WTC11 (cell line): Measurements from ENCODE around the gene CACNA2D1.

Source experiments
- ATF2 ChIP-seq: sonication (generic); formaldehyde crosslinking; IDR thresholded peaks from 2 replicates; pipeline ENCODE4 v1.8.1; 2022; ENCODE audit warnings: low read depth, missing genetic modification reagents, borderline replicate concordance
- FOXJ3 ChIP-seq: sonication (generic); formaldehyde crosslinking; IDR thresholded peaks from 2 replicates; pipeline ENCODE4 v1.9.0; 2021; ENCODE audit warnings: missing genetic modification reagents, mild to moderate bottlenecking, borderline replicate concordance
- JUN ChIP-seq: sonication (generic); formaldehyde crosslinking; IDR thresholded peaks from 2 replicates; pipeline ENCODE4 v1.8.0; 2023; ENCODE audit warnings: mild to moderate bottlenecking, missing genetic modification reagents
- NFE2L1 ChIP-seq: sonication (generic); formaldehyde crosslinking; IDR thresholded peaks from 2 replicates; pipeline ENCODE4 v1.8.1; 2023; ENCODE audit warnings: missing genetic modification reagents
- NR2C2 ChIP-seq: sonication (generic); formaldehyde crosslinking; IDR thresholded peaks from 2 replicates; pipeline ENCODE4 v1.8.0; 2022; ENCODE audit warnings: mild to moderate bottlenecking, missing genetic modification reagents
- SP1 ChIP-seq: sonication (generic); formaldehyde crosslinking; conservative IDR thresholded peaks from 2 replicates; pipeline ENCODE4 v1.8.1; 2022; ENCODE audit warnings: missing genetic modification reagents
- ZNF423 ChIP-seq: fragments of 250-450 bp; sonication (Bioruptor Pico); IDR thresholded peaks from 2 replicates; pipeline ENCODE4 v2.1.2; 2022; ENCODE audit warnings: mild to moderate bottlenecking, moderate library complexity
- TF ChIP-seq, protein P1 (sequence below): fragments of 200-600 bp; IDR thresholded peaks from 2 replicates; pipeline ENCODE4 v1.8.0; 2022; ENCODE audit warnings: antibody characterized with exemption
- TF ChIP-seq, protein P2 (sequence below): sonication (generic); formaldehyde crosslinking; IDR thresholded peaks from 2 replicates; pipeline ENCODE4 v1.8.0; 2022; ENCODE audit warnings: mild to moderate bottlenecking, missing genetic modification reagents
- TF ChIP-seq, protein P3 (sequence below): sonication (generic); formaldehyde crosslinking; IDR thresholded peaks from 2 replicates; pipeline ENCODE4 v1.8.1; 2022; ENCODE audit warnings: low read depth, mild to moderate bottlenecking, moderate library complexity, missing genetic modification reagents, borderline replicate concordance
- TF ChIP-seq, protein P4 (sequence below): sonication (generic); formaldehyde crosslinking; conservative IDR thresholded peaks from 2 replicates; pipeline ENCODE4 v1.8.1; 2022; ENCODE audit warnings: mild to moderate bottlenecking, missing genetic modification reagents
- TF ChIP-seq, protein P5 (sequence below): sonication (generic); formaldehyde crosslinking; IDR thresholded peaks from 2 replicates; pipeline ENCODE4 v1.8.1; 2023; ENCODE audit warnings: mild to moderate bottlenecking, moderate library complexity, missing genetic modification reagents
- TF ChIP-seq, protein P6 (sequence below): sonication (generic); formaldehyde crosslinking; IDR thresholded peaks from 2 replicates; pipeline ENCODE4 v1.8.0; 2022; ENCODE audit warnings: mild to moderate bottlenecking, missing genetic modification reagents

DNA sequence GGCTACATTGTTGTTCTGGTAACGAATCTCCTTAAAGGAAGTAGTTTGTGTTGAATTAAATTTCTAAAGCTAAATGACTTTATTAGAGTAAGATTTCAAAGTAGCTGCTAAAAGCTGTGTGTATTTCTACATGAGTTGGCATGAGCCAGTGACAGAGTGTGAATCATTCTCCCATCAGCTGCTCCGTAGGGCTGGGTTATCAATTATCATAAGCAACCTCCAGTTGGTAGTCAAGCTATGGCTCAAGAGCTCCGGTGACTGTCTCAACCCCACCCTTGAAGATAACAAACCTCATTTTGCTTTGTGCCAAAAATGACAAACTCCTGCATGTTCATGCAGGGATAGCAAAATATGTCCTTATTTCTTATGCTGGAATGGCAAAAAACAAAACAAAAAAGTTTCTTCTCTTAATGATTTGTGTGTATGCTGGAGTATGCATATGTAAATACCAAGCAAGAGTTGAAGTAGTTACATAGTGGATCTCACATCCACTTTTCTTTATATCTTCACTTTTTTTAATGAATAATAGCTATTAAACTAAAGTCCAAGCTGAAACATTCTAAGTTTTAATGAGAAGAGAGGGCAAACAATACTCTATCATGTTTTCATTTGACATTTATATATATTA is 249.4 kb downstream of the CACNA2D1 start:
- TF ChIP-seq NR2C2 (CRISPR knock-in tag) (no peak), SP1 (CRISPR knock-in tag) (no peak), ZNF423 (no peak), ATF2 (CRISPR knock-in tag) (no peak), FOXJ3 (CRISPR knock-in tag) (no peak), NFE2L1 (CRISPR knock-in tag) (no peak), JUN (CRISPR knock-in tag) (no peak)
- TF ChIP-seq, protein P1, sequence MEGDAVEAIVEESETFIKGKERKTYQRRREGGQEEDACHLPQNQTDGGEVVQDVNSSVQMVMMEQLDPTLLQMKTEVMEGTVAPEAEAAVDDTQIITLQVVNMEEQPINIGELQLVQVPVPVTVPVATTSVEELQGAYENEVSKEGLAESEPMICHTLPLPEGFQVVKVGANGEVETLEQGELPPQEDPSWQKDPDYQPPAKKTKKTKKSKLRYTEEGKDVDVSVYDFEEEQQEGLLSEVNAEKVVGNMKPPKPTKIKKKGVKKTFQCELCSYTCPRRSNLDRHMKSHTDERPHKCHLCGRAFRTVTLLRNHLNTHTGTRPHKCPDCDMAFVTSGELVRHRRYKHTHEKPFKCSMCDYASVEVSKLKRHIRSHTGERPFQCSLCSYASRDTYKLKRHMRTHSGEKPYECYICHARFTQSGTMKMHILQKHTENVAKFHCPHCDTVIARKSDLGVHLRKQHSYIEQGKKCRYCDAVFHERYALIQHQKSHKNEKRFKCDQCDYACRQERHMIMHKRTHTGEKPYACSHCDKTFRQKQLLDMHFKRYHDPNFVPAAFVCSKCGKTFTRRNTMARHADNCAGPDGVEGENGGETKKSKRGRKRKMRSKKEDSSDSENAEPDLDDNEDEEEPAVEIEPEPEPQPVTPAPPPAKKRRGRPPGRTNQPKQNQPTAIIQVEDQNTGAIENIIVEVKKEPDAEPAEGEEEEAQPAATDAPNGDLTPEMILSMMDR: no peak
- TF ChIP-seq, protein P2, sequence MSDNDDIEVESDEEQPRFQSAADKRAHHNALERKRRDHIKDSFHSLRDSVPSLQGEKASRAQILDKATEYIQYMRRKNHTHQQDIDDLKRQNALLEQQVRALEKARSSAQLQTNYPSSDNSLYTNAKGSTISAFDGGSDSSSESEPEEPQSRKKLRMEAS (CRISPR knock-in tag): no peak
- TF ChIP-seq, protein P3, sequence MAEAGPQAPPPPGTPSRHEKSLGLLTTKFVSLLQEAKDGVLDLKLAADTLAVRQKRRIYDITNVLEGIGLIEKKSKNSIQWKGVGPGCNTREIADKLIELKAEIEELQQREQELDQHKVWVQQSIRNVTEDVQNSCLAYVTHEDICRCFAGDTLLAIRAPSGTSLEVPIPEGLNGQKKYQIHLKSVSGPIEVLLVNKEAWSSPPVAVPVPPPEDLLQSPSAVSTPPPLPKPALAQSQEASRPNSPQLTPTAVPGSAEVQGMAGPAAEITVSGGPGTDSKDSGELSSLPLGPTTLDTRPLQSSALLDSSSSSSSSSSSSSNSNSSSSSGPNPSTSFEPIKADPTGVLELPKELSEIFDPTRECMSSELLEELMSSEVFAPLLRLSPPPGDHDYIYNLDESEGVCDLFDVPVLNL (CRISPR knock-in tag): no peak
- TF ChIP-seq, protein P4, sequence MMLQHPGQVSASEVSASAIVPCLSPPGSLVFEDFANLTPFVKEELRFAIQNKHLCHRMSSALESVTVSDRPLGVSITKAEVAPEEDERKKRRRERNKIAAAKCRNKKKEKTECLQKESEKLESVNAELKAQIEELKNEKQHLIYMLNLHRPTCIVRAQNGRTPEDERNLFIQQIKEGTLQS (CRISPR knock-in tag): no peak
- TF ChIP-seq, protein P5, sequence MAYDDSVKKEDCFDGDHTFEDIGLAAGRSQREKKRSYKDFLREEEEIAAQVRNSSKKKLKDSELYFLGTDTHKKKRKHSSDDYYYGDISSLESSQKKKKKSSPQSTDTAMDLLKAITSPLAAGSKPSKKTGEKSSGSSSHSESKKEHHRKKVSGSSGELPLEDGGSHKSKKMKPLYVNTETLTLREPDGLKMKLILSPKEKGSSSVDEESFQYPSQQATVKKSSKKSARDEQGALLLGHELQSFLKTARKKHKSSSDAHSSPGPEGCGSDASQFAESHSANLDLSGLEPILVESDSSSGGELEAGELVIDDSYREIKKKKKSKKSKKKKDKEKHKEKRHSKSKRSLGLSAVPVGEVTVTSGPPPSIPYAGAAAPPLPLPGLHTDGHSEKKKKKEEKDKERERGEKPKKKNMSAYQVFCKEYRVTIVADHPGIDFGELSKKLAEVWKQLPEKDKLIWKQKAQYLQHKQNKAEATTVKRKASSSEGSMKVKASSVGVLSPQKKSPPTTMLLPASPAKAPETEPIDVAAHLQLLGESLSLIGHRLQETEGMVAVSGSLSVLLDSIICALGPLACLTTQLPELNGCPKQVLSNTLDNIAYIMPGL (CRISPR knock-in tag): no peak
- TF ChIP-seq, protein P6, sequence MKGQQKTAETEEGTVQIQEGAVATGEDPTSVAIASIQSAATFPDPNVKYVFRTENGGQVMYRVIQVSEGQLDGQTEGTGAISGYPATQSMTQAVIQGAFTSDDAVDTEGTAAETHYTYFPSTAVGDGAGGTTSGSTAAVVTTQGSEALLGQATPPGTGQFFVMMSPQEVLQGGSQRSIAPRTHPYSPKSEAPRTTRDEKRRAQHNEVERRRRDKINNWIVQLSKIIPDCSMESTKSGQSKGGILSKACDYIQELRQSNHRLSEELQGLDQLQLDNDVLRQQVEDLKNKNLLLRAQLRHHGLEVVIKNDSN (CRISPR knock-in tag): no peak
